ENCODE results near the gene EFHB.

DNA sequence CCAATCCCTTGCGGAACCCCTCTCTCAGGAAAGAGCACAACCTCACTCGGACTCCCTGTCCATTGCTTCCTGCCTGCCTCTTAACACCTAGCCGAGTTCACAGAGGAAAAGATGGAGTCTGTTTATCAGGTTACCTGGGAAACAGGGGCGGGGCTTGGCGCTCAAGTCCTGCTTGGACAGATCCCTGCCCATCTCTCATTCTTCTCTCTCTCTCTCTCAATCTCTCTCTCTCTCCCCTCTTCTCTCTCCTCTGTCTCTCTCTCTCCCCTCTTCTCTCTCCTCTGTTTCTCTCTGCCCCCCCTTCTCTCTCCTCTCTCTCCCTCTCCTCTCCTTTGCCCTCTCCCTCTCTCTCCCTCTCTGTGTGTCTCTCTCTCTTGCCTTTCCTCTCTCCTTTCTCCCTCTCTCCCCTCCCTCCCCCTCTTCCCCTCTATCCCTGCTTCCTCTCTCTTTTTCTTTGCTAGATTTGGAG, at the start of gene EFHB:
- TF ChIP-seq CTCF (IDR thresholded peaks at IDR 0.05; ENCODE audit: insufficient read depth, low read depth, low read length): no peak
- TF ChIP-seq EZH2 (IDR thresholded peaks at IDR 0.05; ENCODE audit: insufficient read depth, low read length): no peak
